Aorta (tissue), 5 donors: ENCODE results near the gene USP48. TPM values are rescaled to one million over a fixed set of nuclear protein-coding genes. Genes with fewer than 3 reads are reported as not detected.
A peak's percentile ranks its signal among the peaks of the same experiment; 100 is the strongest.

Experiments used
- ATAC-seq: fragments of 200-7000 bp; cut with Tn5 transposase; one replicate; pipeline ENCODE4 v1.9.1; 2022; ENCODE audit warnings: moderate library complexity; ENCODE audit not compliant: low FRiP score
- DNase-seq, 2 donors: peaks; one replicate each; pipeline ENCODE4 v3.0.0-alpha.2; 2020
- H3K27ac ChIP-seq, 2 donors: one replicate each; pipeline ENCODE4 v1.5.1; 2013; ENCODE audit warnings: low read length in 2 of 2, mild to moderate bottlenecking in 2 of 2, moderate library complexity in 2 of 2, control low read depth in 1 of 2, inconsistent platforms in 1 of 2, low read depth in 1 of 2
- H3K27me3 ChIP-seq, 2 donors: one replicate each; pipeline ENCODE4 v1.6.1; 2013; ENCODE audit warnings: control low read depth in 1 of 2, low read length in 1 of 2, mild to moderate bottlenecking in 1 of 2, moderate library complexity in 1 of 2; ENCODE audit not compliant: insufficient read depth in 2 of 2, control insufficient read depth in 1 of 2
- H3K36me3 ChIP-seq, 2 donors: one replicate each; pipeline ENCODE4 v1.6.1; 2013; ENCODE audit warnings: control low read depth in 1 of 2, low read length in 1 of 2, mild to moderate bottlenecking in 1 of 2; ENCODE audit not compliant: insufficient read depth in 2 of 2, control insufficient read depth in 1 of 2
- H3K4me1 ChIP-seq, 2 donors: one replicate each; pipeline ENCODE4 v1.6.1; 2013; ENCODE audit warnings: low read length in 2 of 2, control low read depth in 1 of 2, mild to moderate bottlenecking in 1 of 2, moderate library complexity in 1 of 2; ENCODE audit not compliant: insufficient read depth in 2 of 2, control insufficient read depth in 1 of 2
- H3K4me3 ChIP-seq, 2 donors: one replicate each; pipeline ENCODE4 v1.5.1; 2013; ENCODE audit warnings: low read length in 2 of 2, control low read depth in 1 of 2, mild to moderate bottlenecking in 1 of 2
- H3K9me3 ChIP-seq: one replicate; pipeline ENCODE4 v1.6.1; 2013; ENCODE audit warnings: mild to moderate bottlenecking, low read length; ENCODE audit not compliant: control insufficient read depth
- WGBS, 2 donors: extraction: QIAGEN DNeasy Blood & Tissue Kit; methylation state at CpG; one replicate each; pipeline ENCODE4 v1.1.7; 2013; 5-methylcytosine and 5-hydroxymethylcytosine counted together
- intact Hi-C, 2 donors: fragments of 100-400 bp; cut with DNase I; formaldehyde crosslinking; loops; one replicate each; pipeline versions ENCODE4 v1.14.2 to v1.15.0; 2022
- polyA plus RNA-seq, 2 donors: library from polyadenylated mRNA; stranded (reverse); fragments of 200-250 nt; gene quantifications; one replicate each; pipeline ENCODE4 v1.2.3, GENCODE V29; 2013
- total RNA-seq, 2 donors: library from RNA; stranded (reverse); fragmentation: NEBNext Ultra II Directional; extraction: Animal tissue kit (Norgen Biotek cat#: 25700); gene quantifications; one replicate each; pipeline ENCODE4 v1.2.1, GENCODE V29; 2021
- donor health status: healthy with polysubstance abuse.
- donor health status: Bipolar disorder and iron deficiency.
- donor health status: DM: no; HTN: no; CAD: no.
- donor health status: DM: no; HTN: no; CAD: no.
- donor health status: DM: yes; HTN: yes; CAD: no.

Gene USP48
- total and polyA plus RNA-seq, 4 donors: 16.2 to 90.1 (median 43.2) TPM

DNA sequence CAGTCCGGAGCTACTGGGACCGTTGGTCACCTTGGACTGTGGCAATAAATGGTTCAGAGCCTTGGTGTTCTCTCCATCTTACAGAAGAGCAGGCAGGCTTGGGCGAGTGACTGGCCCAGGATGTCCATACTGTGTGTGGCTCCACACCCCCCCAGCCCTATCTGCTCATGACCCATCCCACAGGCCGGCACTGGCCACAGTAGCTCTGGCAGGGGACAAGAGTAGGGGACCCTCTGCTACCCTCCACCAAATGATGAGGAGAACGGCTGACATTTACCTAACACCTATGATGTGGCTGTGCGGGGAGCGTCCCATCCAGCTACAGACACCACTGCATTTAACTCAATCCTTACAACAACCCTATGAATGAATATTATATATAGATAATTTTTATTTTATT, 42.4 kb upstream of the USP48 start:
- intact Hi-C loops: no loop called here
- peaks cover 0 to 15% of the 10 kb centered on the region in 2 donors for H3K36me3 ChIP-seq
- no peaks in the 10 kb centered on the region for H3K9me3 ChIP-seq
- no peak overlapping the region for H3K4me3 ChIP-seq
- H3K27ac ChIP-seq: no peak overlapping the region
- no peak for ATAC-seq
- H3K4me1 ChIP-seq: no peaks in the 10 kb centered on the region
- no peaks in the 10 kb centered on the region for H3K27me3 ChIP-seq
- 88 to 89% methylated on average over 7 of the region's 7 CpGs for WGBS, 2 donors
- peak in 1 of 2 donors; percentile 51 for DNase-seq

DNA sequence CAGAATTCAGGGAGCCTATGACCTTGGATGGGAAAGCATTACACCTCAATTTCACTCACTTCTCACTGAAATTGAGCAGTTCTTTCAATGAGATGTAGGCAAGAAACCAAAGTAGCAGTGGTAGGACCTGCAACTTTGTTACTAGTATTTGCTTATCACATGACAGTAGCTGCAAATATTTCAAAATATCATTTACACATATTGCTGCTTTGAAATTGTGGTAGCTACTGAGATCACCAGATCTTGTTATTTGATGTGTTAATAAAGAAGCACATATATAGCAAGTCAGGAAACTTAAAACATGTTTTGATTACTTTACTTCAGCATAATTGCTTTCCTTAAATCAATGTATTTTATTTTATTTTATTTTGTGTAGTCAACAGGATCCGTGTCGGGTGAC, 42.0 kb upstream of the USP48 start:
- no peaks in the 10 kb centered on the region for H3K9me3 ChIP-seq
- no peaks in the 10 kb centered on the region for H3K27me3 ChIP-seq
- 88 to 94% methylated on average over 2 of the region's 2 CpGs for WGBS, 2 donors
- no peak overlapping the region for H3K27ac ChIP-seq
- ATAC-seq: no peak
- no peak for DNase-seq
- H3K4me3 ChIP-seq: no peak overlapping the region
- H3K4me1 ChIP-seq: no peaks in the 10 kb centered on the region
- peaks cover 0 to 14% of the 10 kb centered on the region in 2 donors for H3K36me3 ChIP-seq
- intact Hi-C loops: no loop called here

DNA sequence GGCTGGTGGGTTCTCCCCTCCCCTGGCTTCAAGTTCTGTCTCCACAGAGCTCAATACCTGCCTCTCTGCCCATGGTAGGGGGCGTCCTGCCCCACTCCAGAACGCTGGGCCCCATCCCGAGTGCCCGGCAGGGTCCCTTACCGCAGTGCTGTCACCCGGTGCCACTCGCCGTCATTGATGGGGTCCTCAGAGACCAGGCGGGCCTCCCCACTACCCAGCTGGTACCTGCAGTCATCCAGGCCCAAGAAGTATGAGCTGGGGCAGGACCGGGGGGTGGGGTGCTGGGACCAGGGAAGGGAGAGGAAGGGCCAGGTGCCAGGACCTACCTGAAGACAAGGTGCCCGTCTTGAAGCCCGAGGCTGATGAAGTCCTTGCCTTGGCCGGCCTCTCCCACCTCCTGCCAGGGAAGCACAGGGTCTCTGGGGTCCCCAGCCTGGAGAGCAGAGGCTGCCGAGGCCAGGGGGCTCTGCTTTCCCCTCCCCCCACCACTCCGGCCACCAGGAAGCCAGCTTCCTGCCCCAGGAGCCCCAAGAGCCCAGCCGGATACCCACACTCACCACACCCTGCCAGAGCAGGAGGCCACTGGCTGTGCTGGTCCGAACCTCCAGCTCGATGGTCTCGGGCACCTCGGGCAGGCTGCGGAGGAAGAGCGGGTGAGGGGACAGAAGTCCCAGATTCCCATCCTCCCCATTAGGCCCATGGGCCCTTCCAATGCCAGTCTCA, 41.2 kb upstream of the USP48 start:
- no peaks in the 10 kb centered on the region for H3K9me3 ChIP-seq
- H3K4me3 ChIP-seq: no peak overlapping the region
- intact Hi-C loops: no loop called here
- DNase-seq: peak in 1 of 2 donors; percentile 63
- WGBS, 2 donors: 86 to 89% methylated on average over 19 to 22 of the region's 22 CpGs
- no peaks in the 10 kb centered on the region for H3K27me3 ChIP-seq
- H3K4me1 ChIP-seq: no peaks in the 10 kb centered on the region
- no peak for ATAC-seq
- H3K27ac ChIP-seq: no peak overlapping the region
- peaks cover 0 to 8% of the 10 kb centered on the region in 2 donors for H3K36me3 ChIP-seq

DNA sequence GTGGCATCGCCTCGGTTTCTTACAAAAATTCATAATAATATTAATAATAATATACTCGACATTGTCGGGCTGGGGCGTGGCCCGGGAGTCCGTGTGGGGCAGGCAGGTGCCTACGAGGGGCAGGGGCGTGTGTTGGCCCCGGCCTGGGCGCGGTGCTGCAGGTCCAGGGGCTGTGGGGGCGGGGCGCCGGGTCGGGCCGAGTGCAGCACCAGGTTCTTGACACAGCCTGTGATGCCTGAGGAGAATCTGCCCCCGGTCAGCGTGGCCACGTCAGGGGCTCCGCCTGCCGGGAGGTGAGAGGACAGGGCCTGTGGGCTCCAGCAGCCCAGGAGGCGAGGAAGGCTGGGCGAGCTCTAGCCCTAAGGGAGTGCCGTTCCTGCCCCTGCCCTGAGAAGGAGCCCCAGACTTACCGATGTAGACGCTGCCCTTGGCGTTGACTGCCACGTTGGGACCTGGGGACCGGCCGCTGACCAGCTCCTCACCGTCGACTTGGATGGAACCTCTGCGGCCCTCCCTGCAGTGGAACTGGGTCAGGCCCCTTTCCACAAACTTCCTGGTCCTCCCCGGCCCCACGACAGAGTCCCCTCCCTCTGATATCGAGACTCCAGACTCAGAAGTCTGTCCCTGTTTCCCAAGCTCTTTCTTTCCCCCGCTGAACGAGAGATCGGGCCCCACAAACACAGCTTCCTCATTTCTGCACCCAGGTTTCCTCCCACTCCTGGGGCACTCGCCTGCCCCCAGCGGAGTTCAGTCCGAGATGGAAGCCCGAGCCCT, 40.4 kb upstream of the USP48 start:
- Histone ChIP-seq H3K4me3 (no peak overlapping the region), H3K36me3 (peaks cover 0 to 8% of the 10 kb centered on the region in 2 donors), H3K9me3 (no peaks in the 10 kb centered on the region), H3K4me1 (no peaks in the 10 kb centered on the region), H3K27ac (no peak overlapping the region), H3K27me3 (no peaks in the 10 kb centered on the region)
- DNase-seq: peak in 1 of 2 donors; percentile 63
- 88 to 89% methylated on average over 43 to 44 of the region's 44 CpGs for WGBS, 2 donors
- ATAC-seq: no peak
- intact Hi-C loops: no loop called here

DNA sequence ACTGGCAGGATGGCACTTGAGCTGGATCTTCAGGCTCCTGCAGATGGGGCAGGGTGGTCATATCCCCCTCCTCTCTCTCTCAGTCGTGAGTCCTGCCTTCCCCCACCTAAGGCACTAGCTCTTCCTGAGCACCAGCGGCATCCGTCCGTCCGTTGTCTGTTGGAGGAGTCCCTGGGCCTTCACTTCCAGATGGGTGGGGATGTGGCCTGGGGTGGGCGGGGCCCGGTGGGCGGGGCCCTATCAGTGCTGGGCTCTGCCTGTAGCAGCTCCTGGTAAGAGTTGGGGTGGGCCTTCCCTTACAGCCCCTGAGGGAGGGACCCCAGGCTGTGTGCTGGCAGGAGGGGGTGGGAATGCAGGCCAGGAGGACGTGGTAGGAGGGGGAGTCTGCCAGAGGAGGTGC, 39.4 kb upstream of the USP48 start:
- Histone ChIP-seq H3K4me1 (no peaks in the 10 kb centered on the region), H3K36me3 (peaks cover 0 to 5% of the 10 kb centered on the region in 2 donors), H3K27ac (no peak overlapping the region), H3K27me3 (no peaks in the 10 kb centered on the region), H3K9me3 (no peaks in the 10 kb centered on the region), H3K4me3 (no peak overlapping the region)
- intact Hi-C loops: no loop called here
- DNase-seq (no peak), ATAC-seq (peak; percentile 42)
- WGBS, 2 donors: 40 to 53% methylated on average over 9 of the region's 9 CpGs

DNA sequence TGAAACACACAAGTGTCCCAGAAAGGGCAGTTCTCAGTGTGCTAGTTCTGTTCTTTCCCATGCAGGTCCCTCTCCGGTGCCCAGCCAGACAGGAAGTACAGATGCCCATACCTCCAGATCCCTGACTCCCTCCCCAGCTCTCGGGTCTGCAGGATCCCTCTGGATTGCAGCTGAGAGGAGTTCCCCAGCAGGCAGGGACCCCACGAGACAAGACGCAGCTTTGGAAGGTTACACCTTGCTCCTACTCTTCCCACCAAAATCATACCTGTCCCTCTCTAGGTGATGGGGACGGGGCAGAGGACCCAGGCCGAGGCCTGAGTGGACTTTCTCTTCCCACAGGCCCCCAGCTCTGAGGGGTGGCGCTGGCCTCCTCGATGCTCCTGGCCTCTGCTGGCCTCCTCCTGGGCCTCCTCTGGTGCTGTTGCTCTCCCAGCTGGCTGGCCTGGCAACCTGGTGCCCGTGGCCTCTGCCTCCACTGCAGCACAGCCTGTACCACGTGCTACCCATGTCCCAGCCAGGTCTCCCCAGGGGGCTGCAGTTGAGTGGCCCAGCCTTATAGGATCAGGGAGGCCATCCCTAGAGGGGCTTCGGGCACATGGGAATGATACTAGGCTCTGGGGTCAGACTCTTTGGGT, 38.6 kb upstream of the USP48 start:
- Histone ChIP-seq H3K36me3 (peaks cover 0 to 5% of the 10 kb centered on the region in 2 donors), H3K4me3 (no peak overlapping the region), H3K27ac (no peak overlapping the region), H3K27me3 (no peaks in the 10 kb centered on the region), H3K9me3 (no peaks in the 10 kb centered on the region), H3K4me1 (no peaks in the 10 kb centered on the region)
- DNase-seq (no peak), ATAC-seq (no peak)
- 88 to 91% methylated on average over 11 of the region's 11 CpGs for WGBS, 2 donors
- intact Hi-C loops: no loop called here

DNA sequence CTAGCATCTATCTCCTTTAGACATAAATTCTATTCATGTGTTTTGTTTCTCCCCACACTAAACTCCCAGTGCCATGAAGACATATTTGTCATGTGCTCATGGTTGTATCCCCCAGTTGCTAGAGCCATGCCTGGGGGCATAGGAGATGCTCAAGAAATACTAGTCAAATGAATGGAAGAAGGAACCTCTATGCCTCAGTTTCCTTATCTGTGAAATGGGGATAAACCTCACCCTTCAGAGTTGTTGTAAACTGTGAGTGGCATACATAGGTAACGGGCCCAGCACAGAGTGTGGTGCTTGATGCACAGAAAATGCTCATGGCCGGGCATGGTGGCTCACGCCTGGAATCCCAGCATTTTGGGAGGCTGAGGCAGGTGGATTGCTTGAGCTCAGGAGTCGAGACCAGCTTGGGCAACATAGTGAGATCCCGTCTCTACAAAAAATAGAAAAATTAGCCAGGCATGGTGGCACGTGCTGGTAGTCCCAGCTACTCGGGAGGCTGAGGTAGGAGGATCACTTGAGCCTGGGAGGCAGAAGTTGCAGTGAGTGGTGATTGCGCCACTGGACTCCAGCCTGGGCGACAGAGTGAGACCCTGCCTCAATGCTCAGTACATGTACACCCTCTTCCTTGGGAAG, 37.8 kb upstream of the USP48 start:
- 94 to 95% methylated on average over 9 of the region's 9 CpGs for WGBS, 2 donors
- DNase-seq (no peak), ATAC-seq (no peak)
- no peaks in the 10 kb centered on the region for H3K27me3 ChIP-seq
- H3K9me3 ChIP-seq: no peaks in the 10 kb centered on the region
- no peaks in the 10 kb centered on the region for H3K4me1 ChIP-seq
- intact Hi-C loops: no loop called here
- H3K4me3 ChIP-seq: no peak overlapping the region
- peaks cover 0 to 5% of the 10 kb centered on the region in 2 donors for H3K36me3 ChIP-seq
- H3K27ac ChIP-seq: no peak overlapping the region

DNA sequence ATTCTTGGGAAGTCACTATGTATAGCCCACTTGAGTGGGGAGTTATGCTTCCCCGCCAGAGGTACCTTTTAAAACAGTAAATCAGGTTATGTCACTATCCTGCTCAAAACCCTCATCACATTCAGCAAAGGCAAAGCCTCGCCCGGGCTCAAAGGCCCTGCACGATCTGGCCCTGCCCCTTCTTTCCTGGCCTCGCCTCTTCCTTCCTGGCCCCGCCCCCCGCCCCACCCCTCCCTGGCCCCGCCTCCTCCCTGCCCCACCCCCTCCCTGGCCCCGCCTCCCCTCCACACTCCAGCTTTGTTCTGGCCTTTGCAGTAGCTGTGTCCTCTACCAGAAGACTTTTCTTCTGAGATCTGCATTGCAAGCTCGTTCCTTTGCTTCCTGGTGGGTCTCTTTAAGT, 35.7 kb upstream of the USP48 start:
- Histone ChIP-seq H3K27ac (no peak overlapping the region), H3K4me3 (no peak overlapping the region), H3K4me1 (no peaks in the 10 kb centered on the region), H3K27me3 (no peaks in the 10 kb centered on the region), H3K36me3 (peaks cover 0 to 2% of the 10 kb centered on the region in 2 donors), H3K9me3 (no peaks in the 10 kb centered on the region)
- ATAC-seq (no peak), DNase-seq (no peak)
- 39 to 40% methylated on average over 7 to 10 of the region's 10 CpGs for WGBS, 2 donors
- intact Hi-C loops: no loop called here
